K562 (cell line): ENCODE results near the gene C1QC. TPM values are rescaled to one million over a fixed set of nuclear protein-coding genes. Genes with fewer than 3 reads are reported as not detected.

ENCODE experiments used
- CEBPZ ChIP-seq: fragments of 150-350 bp; IDR thresholded peaks from 2 replicates; pipeline ENCODE4 v1.6.1; 2014; ENCODE audit warnings: low read depth, mild to moderate bottlenecking, low read length, borderline replicate concordance
- CREBBP ChIP-seq: IDR thresholded peaks from one replicate; pipeline ENCODE4 v1.6.1; 2012; ENCODE audit warnings: low read depth, mild to moderate bottlenecking, control low read depth, inconsistent platforms, low read length
- DEAF1 ChIP-seq: fragments of 450-650 bp; formaldehyde crosslinking; IDR thresholded peaks from 2 replicates; pipeline ENCODE4 v1.4.0; 2020; ENCODE audit warnings: mild to moderate bottlenecking, moderate library complexity
- FOXA1 ChIP-seq: fragments of 450-650 bp; IDR thresholded peaks from 2 replicates; pipeline ENCODE4 v1.6.1; 2016; ENCODE audit warnings: mild to moderate bottlenecking, borderline replicate concordance
- HDAC2 ChIP-seq: fragments of 450-650 bp; IDR thresholded peaks from 2 replicates; pipeline ENCODE4 v1.6.1; 2016; ENCODE audit warnings: mild to moderate bottlenecking
- HNRNPL ChIP-seq: fragments of 200-400 bp; formaldehyde crosslinking; IDR thresholded peaks from 2 replicates; pipeline ENCODE4 v1.6.1; 2017; ENCODE audit warnings: low read depth, mild to moderate bottlenecking, low read length
- HSF4 ChIP-seq: fragments of 250-450 bp; sonication (Bioruptor Pico); IDR thresholded peaks from 2 replicates; pipeline ENCODE4 v2.1.2; 2022; ENCODE audit warnings: mild to moderate bottlenecking, moderate library complexity, borderline replicate concordance
- LCOR ChIP-seq: sonication (generic); formaldehyde crosslinking; IDR thresholded peaks from 2 replicates; pipeline ENCODE4 v1.8.0; 2022; ENCODE audit warnings: mild to moderate bottlenecking, missing genetic modification reagents
- NFIC ChIP-seq: fragments of 450-650 bp; IDR thresholded peaks from 2 replicates; pipeline ENCODE4 v1.6.1; 2017; ENCODE audit warnings: mild to moderate bottlenecking, inconsistent platforms
- NFYB ChIP-seq: IDR thresholded peaks from 2 replicates; pipeline ENCODE4 v1.6.1; 2011; ENCODE audit warnings: mild to moderate bottlenecking, moderate library complexity; ENCODE audit not compliant: insufficient read length; ENCODE audit errors: extremely low read depth
- PATZ1 ChIP-seq: fragments of 250-450 bp; sonication (Bioruptor Pico); IDR thresholded peaks from 2 replicates; pipeline ENCODE4 v1.5.0; 2020; ENCODE audit warnings: mild to moderate bottlenecking, borderline replicate concordance
- RB1 ChIP-seq: fragments of 450-650 bp; IDR thresholded peaks from 2 replicates; pipeline ENCODE4 v1.6.1; 2017; ENCODE audit warnings: low read depth, mild to moderate bottlenecking
- SP1 ChIP-seq: sonication (generic); formaldehyde crosslinking; IDR thresholded peaks from 2 replicates; pipeline ENCODE4 v1.8.1; 2022; ENCODE audit warnings: mild to moderate bottlenecking, missing genetic modification reagents
- TFAP4 ChIP-seq: sonication (generic); formaldehyde crosslinking; IDR thresholded peaks from 2 replicates; pipeline ENCODE4 v1.8.0; 2022; ENCODE audit warnings: missing genetic modification reagents, mild to moderate bottlenecking, moderate library complexity, borderline replicate concordance
- UBTF ChIP-seq, 2 experiments: IDR thresholded peaks; 2 replicates each; pipeline ENCODE4 v1.6.1; 2012; ENCODE audit warnings: improper control_type of control experiment in 2 of 2, low read depth in 2 of 2, low read length in 2 of 2, borderline replicate concordance in 1 of 2
- ZNF431 ChIP-seq: sonication (generic); formaldehyde crosslinking; IDR thresholded peaks from 2 replicates; pipeline ENCODE4 v1.8.0; 2022; ENCODE audit warnings: mild to moderate bottlenecking, missing genetic modification reagents
- ZNF717 ChIP-seq: fragments of 250-450 bp; sonication (Bioruptor Pico); IDR thresholded peaks from 2 replicates; pipeline ENCODE4 v1.5.0; 2021
- polyA plus RNA-seq, 8 experiments: library from polyadenylated mRNA; depleted of rRNA in 4 of 8; stranded (reverse) in 5 of 8; unstranded in 3 of 8; fragments of >200 nt; fragmentation: Nextera tagmentation in 2 of 8; fragmentation: Illumina TruSeq in 1 of 8; extraction: Ambion mirVana in 2 of 8; extraction: Trizol in 1 of 8; gene quantifications; 2 replicates each; pipeline versions ENCODE4 v1.2.1 to v1.2.3, GENCODE V29; 2011 to 2014; ENCODE audit warnings: inconsistent platforms in 1 of 8, missing spikeins in 1 of 8
- total RNA-seq, 7 experiments: library from RNA; depleted of rRNA in 6 of 7; stranded (reverse); fragments of >200 nt in 6 of 7; fragmentation: Illumina TruSeq in 2 of 7; extraction: Trizol in 2 of 7; gene quantifications; 2 replicates each; pipeline versions ENCODE4 v1.2.1 to v1.2.3, GENCODE V29; 2011 to 2021; ENCODE audit warnings: low replicate concordance in 1 of 7

Gene C1QC
- total and polyA plus RNA-seq, 9 of the 15 experiments (the other 6 are each of a cell fraction or from before 2014, with no cell fraction given): 0.69 TPM; not detected in 8

GRCh38 chr1:22641906-22642636 lies 1.4 kb upstream of the C1QC start (continued):
- TF ChIP-seq UBTF (IDR thresholded peaks at IDR 0.05; ENCODE audit: borderline replicate concordance in 1 of 2, low read depth in 2 of 2, low read length in 2 of 2): no peak
- 0 out of 2 replicates have a peak, but pooled peaks have one; percentile 56 for TF ChIP-seq RB1
- no peak for TF ChIP-seq FOXA1
- no peak for TF ChIP-seq NFYB
- TF ChIP-seq NFIC: peak; percentile 89
- TF ChIP-seq ZNF431 (CRISPR knock-in tag): no peak
- no peak for TF ChIP-seq PATZ1 (CRISPR knock-in tag)
- TF ChIP-seq SP1 (CRISPR knock-in tag): peak; percentile 96
- no peak for TF ChIP-seq HSF4 (CRISPR knock-in tag)
- no peak for TF ChIP-seq CREBBP
- no peak for TF ChIP-seq LCOR (CRISPR knock-in tag)
- TF ChIP-seq CEBPZ: no peak
- no peak for TF ChIP-seq HDAC2
- TF ChIP-seq HNRNPL: no peak
- peak; percentile 94 for TF ChIP-seq DEAF1
- no peak for TF ChIP-seq ZNF717 (CRISPR knock-in tag)
- TF ChIP-seq TFAP4 (CRISPR knock-in tag): peak; percentile 53; the same call in 1 of the 2 replicates
